ENCODE results near the gene ATP4A.
A peak's percentile ranks its signal among the peaks of the same experiment; 100 is the strongest.

Gene ATP4A

GRCh38 chr19:35565016-35565856, 1.8 kb upstream of the ATP4A start:
- no peak for DNase-seq

GRCh38 chr19:35562776-35563175, 682 bp downstream of the ATP4A start:
- no peak for DNase-seq

GRCh38 chr19:35562336-35562735, 1.1 kb downstream of the ATP4A start:
- no peak for DNase-seq

- no peak for DNase-seq
Measured at GRCh38 chr19:35561436-35561835, 2.0 kb downstream of the ATP4A start.

GRCh38 chr19:35560677-35561076, 2.8 kb downstream of the ATP4A start:
- DNase-seq, result no peak

- DNase-seq, result no peak
Measured at GRCh38 chr19:35560271-35560670, 3.2 kb downstream of the ATP4A start.

GRCh38 chr19:35559781-35560180, 3.7 kb downstream of the ATP4A start:
- DNase-seq, result no peak

GRCh38 chr19:35559281-35559659, 4.2 kb downstream of the ATP4A start:
- DNase-seq, result no peak

GRCh38 chr19:35558400-35559280, 4.8 kb downstream of the ATP4A start:
- DNase-seq, result no peak

- DNase-seq, result peak; percentile 100
Measured at GRCh38 chr19:35557539-35558399, 5.7 kb downstream of the ATP4A start.

GRCh38 chr19:35556846-35557538, 6.5 kb downstream of the ATP4A start:
- no peak for DNase-seq

GRCh38 chr19:35556025-35556590, 7.3 kb downstream of the ATP4A start:
- no peak for DNase-seq

- DNase-seq, result no peak
Measured at GRCh38 chr19:35555301-35556005, 8.0 kb downstream of the ATP4A start.

- DNase-seq, result no peak
Measured at GRCh38 chr19:35554076-35554475, 9.4 kb downstream of the ATP4A start.

- DNase-seq, result no peak
Measured at GRCh38 chr19:35553385-35554000, 10.0 kb downstream of the ATP4A start.

GRCh38 chr19:35552534-35553384, 10.7 kb downstream of the ATP4A start:
- DNase-seq, result no peak

GRCh38 chr19:35551091-35551810, 12.2 kb downstream of the ATP4A start:
- DNase-seq, result no peak

- DNase-seq, result no peak
Measured at GRCh38 chr19:35549879-35550523, 13.5 kb downstream of the ATP4A start.
